K562 (cell line): ENCODE measurements around the gene COQ2. TPM values are rescaled to one million over a fixed set of nuclear protein-coding genes. Genes with fewer than 3 reads are reported as not detected.

Experiments
- ETV1 ChIP-seq: fragments of 450-650 bp; conservative IDR thresholded peaks from 2 replicates; pipeline ENCODE4 v1.6.1; 2016; ENCODE audit warnings: missing genetic modification characterization, control low read depth, low read depth, missing compliant biosample characterization
- GABPB2 ChIP-seq: fragments of 250-450 bp; sonication (Bioruptor Pico); conservative IDR thresholded peaks from 2 replicates; pipeline ENCODE4 v1.5.1; 2021; ENCODE audit warnings: mild to moderate bottlenecking
- HMG20B ChIP-seq: fragments of 250-450 bp; sonication (Bioruptor Pico); IDR thresholded peaks from 2 replicates; pipeline ENCODE4 v1.5.0; 2021; ENCODE audit warnings: mild to moderate bottlenecking
- HOXB6 ChIP-seq: fragments of 250-450 bp; sonication (Bioruptor Pico); IDR thresholded peaks from 2 replicates; pipeline ENCODE4 v1.5.1; 2022; ENCODE audit warnings: mild to moderate bottlenecking, borderline replicate concordance
- KDM5B ChIP-seq: fragments of 200-600 bp; sonication (generic); IDR thresholded peaks from 2 replicates; pipeline ENCODE4 v1.6.1; 2012; ENCODE audit warnings: low read depth, mild to moderate bottlenecking, moderate library complexity, low read length, control low read depth, inconsistent platforms; ENCODE audit not compliant: insufficient replicate concordance
- MTA2 ChIP-seq: fragments of 450-650 bp; IDR thresholded peaks from 2 replicates; pipeline ENCODE4 v1.6.1; 2016; ENCODE audit warnings: low read depth
- PATZ1 ChIP-seq: fragments of 250-450 bp; sonication (Bioruptor Pico); IDR thresholded peaks from 2 replicates; pipeline ENCODE4 v1.5.0; 2020; ENCODE audit warnings: mild to moderate bottlenecking, borderline replicate concordance
- POLR2G ChIP-seq: fragments of 200-400 bp; formaldehyde crosslinking; IDR thresholded peaks from 2 replicates; pipeline ENCODE4 v1.6.1; 2017; ENCODE audit warnings: low read depth, mild to moderate bottlenecking, antibody characterized with exemption, low read length, moderate library complexity
- PTRF ChIP-seq: fragments of 450-650 bp; IDR thresholded peaks from 2 replicates; pipeline ENCODE4 v1.6.1; 2016; ENCODE audit warnings: mild to moderate bottlenecking, missing genetic modification characterization, missing compliant biosample characterization
- RBM25 ChIP-seq: fragments of 200-400 bp; formaldehyde crosslinking; IDR thresholded peaks from 2 replicates; pipeline ENCODE4 v1.6.1; 2018; ENCODE audit warnings: low read length, low read depth, moderate library complexity; ENCODE audit not compliant: severe bottlenecking
- RUNX1 ChIP-seq: sonication (generic); IDR thresholded peaks from 2 replicates; pipeline ENCODE4 v1.6.1; 2016; ENCODE audit warnings: antibody characterized with exemption, low read depth
- TFAM ChIP-seq: fragments of 250-450 bp; sonication (Bioruptor Pico); conservative IDR thresholded peaks from 2 replicates; pipeline ENCODE4 v1.5.0; 2021; ENCODE audit warnings: mild to moderate bottlenecking, moderate library complexity
- TOE1 ChIP-seq, 2 experiments: fragments of 450-650 bp in 1 of 2; sonication (generic) in 1 of 2; formaldehyde crosslinking in 1 of 2; IDR thresholded peaks; 2 replicates each; pipeline versions ENCODE4 v1.7.1 to v1.8.0; 2016 to 2022; ENCODE audit warnings: borderline replicate concordance in 2 of 2, mild to moderate bottlenecking in 2 of 2, antibody characterized with exemption in 1 of 2, inconsistent platforms in 1 of 2, low read depth in 1 of 2, missing genetic modification reagents in 1 of 2, moderate library complexity in 1 of 2
- U2AF1 ChIP-seq: fragments of 200-400 bp; formaldehyde crosslinking; optimal IDR thresholded peaks from 2 replicates; pipeline ENCODE3; 2017; ENCODE audit warnings: mild to moderate bottlenecking, low read depth, low read length, moderate library complexity
- ZBTB49 ChIP-seq: sonication (generic); formaldehyde crosslinking; IDR thresholded peaks from 2 replicates; pipeline ENCODE4 v1.8.0; 2022; ENCODE audit warnings: missing genetic modification reagents, mild to moderate bottlenecking, borderline replicate concordance
- ZBTB9 ChIP-seq: fragments of 450-650 bp; formaldehyde crosslinking; IDR thresholded peaks from 2 replicates; pipeline ENCODE4 v1.4.0; 2020; ENCODE audit warnings: mild to moderate bottlenecking, moderate library complexity
- ZNF133 ChIP-seq: fragments of 250-450 bp; sonication (Bioruptor Pico); IDR thresholded peaks from 2 replicates; pipeline ENCODE4 v1.4.0; 2020; ENCODE audit warnings: mild to moderate bottlenecking
- ZNF347 ChIP-seq: fragments of 450-650 bp; formaldehyde crosslinking; IDR thresholded peaks from 2 replicates; pipeline ENCODE4 v1.4.0; 2020; ENCODE audit warnings: low read depth, mild to moderate bottlenecking, moderate library complexity
- ZNF785 ChIP-seq: fragments of 250-450 bp; sonication (Bioruptor Pico); IDR thresholded peaks from 2 replicates; pipeline ENCODE4 v1.4.0; 2020; ENCODE audit warnings: mild to moderate bottlenecking
- polyA plus RNA-seq, 8 experiments: library from polyadenylated mRNA; depleted of rRNA in 4 of 8; stranded (reverse) in 5 of 8; unstranded in 3 of 8; fragments of >200 nt; fragmentation: Nextera tagmentation in 2 of 8; fragmentation: Illumina TruSeq in 1 of 8; extraction: Ambion mirVana in 2 of 8; extraction: Trizol in 1 of 8; gene quantifications; 2 replicates each; pipeline versions ENCODE4 v1.2.1 to v1.2.3, GENCODE V29; 2011 to 2014; ENCODE audit warnings: inconsistent platforms in 1 of 8, missing spikeins in 1 of 8
- total RNA-seq, 7 experiments: library from RNA; depleted of rRNA in 6 of 7; stranded (reverse); fragments of >200 nt in 6 of 7; fragmentation: Illumina TruSeq in 2 of 7; extraction: Trizol in 2 of 7; gene quantifications; 2 replicates each; pipeline versions ENCODE4 v1.2.1 to v1.2.3, GENCODE V29; 2011 to 2021; ENCODE audit warnings: low replicate concordance in 1 of 7
- TF ChIP-seq, protein P1 (sequence below): fragments of 200-800 bp; sonication (Bioruptor generic); IDR thresholded peaks from 2 replicates; pipeline ENCODE4 v1.6.1; 2017; ENCODE audit warnings: missing genetic modification characterization, missing compliant biosample characterization

COQ2 gene
- total and polyA plus RNA-seq, 9 of the 15 experiments (the other 6 are each of a cell fraction or from before 2014, with no cell fraction given): 1.9 to 13.5 (median 11.8) TPM

DNA sequence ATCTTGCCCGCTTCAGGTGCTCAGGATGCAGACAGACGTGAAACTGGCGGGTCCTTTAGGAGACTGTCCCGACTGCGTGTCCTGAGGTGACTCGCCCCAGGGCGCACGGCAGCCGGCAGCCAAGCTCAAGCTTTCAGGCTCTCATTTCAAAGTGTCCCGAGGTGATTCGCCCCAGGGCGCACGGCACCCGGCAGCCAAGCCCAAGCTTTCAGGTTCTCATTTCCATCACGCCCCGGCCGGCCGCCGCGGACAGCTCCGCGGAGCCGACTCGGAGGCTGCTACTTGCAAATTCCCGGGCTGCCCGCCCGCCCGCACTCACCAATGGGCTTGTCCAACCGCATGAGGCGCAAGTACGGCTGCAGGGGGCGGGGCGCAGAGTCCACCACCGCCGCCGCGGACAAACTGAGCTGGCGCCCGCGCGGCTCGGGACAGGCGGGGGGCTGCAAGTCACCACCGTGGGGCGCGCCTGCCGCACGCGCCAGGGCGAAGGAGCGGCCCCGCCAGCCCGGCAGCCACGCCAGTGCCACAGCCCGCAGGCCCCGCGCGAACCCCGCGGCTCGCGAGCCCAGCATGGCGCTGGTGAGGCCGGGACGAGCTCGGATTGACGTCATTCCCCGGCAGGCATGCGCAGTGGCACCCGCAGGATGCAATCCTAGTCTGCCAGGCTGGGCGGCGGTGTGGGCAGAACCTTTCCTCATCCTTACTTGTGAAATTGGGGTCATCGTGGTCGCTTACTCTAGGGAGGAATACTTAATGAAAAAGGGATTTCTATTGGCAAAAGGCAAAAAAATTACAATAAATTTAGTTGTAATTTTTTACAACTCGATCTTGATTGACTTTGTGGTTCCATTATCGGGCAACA is at the start of gene COQ2 (continued):
- peak; percentile 69; the same call in 1 of the 2 replicates for TF ChIP-seq ZBTB9 (CRISPR knock-in tag)
- no peak for TF ChIP-seq HMG20B
- TF ChIP-seq ETV1 (tag): no peak
- TF ChIP-seq U2AF1: peak; percentile 27
- TF ChIP-seq ZBTB49 (CRISPR knock-in tag): no peak
- no peak for TF ChIP-seq TFAM (CRISPR knock-in tag)
- TF ChIP-seq HOXB6: no peak
- TF ChIP-seq RBM25: peak; percentile 89
- TF ChIP-seq KDM5B: peak; percentile 80
- no peak for TF ChIP-seq PTRF (tag)
- TF ChIP-seq ZNF785 (CRISPR knock-in tag): no peak
- TF ChIP-seq POLR2G: peak; percentile 96
- no peak for TF ChIP-seq TOE1 (IDR thresholded peaks at IDR 0.05; ENCODE audit: borderline replicate concordance)
- TF ChIP-seq TOE1 (CRISPR knock-in tag; IDR thresholded peaks at IDR 0.05; ENCODE audit: borderline replicate concordance, low read depth): peak; percentile 97
- no peak for TF ChIP-seq RUNX1
- TF ChIP-seq MTA2: no peak
- TF ChIP-seq, protein P1, sequence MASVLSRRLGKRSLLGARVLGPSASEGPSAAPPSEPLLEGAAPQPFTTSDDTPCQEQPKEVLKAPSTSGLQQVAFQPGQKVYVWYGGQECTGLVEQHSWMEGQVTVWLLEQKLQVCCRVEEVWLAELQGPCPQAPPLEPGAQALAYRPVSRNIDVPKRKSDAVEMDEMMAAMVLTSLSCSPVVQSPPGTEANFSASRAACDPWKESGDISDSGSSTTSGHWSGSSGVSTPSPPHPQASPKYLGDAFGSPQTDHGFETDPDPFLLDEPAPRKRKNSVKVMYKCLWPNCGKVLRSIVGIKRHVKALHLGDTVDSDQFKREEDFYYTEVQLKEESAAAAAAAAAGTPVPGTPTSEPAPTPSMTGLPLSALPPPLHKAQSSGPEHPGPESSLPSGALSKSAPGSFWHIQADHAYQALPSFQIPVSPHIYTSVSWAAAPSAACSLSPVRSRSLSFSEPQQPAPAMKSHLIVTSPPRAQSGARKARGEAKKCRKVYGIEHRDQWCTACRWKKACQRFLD: peak; percentile 91
- TF ChIP-seq ZNF347: no peak
- no peak for TF ChIP-seq PATZ1 (CRISPR knock-in tag)
- TF ChIP-seq GABPB2: no peak
- no peak for TF ChIP-seq ZNF133 (CRISPR knock-in tag)
